Measurements from ENCODE around the gene TRIM52. TPM values are rescaled to one million over a fixed set of nuclear protein-coding genes. Genes with fewer than 3 reads are reported as not detected.

Gene TRIM52
- polyA plus RNA-seq, 1 donor from 2014 or later = 42.0 TPM

DNA sequence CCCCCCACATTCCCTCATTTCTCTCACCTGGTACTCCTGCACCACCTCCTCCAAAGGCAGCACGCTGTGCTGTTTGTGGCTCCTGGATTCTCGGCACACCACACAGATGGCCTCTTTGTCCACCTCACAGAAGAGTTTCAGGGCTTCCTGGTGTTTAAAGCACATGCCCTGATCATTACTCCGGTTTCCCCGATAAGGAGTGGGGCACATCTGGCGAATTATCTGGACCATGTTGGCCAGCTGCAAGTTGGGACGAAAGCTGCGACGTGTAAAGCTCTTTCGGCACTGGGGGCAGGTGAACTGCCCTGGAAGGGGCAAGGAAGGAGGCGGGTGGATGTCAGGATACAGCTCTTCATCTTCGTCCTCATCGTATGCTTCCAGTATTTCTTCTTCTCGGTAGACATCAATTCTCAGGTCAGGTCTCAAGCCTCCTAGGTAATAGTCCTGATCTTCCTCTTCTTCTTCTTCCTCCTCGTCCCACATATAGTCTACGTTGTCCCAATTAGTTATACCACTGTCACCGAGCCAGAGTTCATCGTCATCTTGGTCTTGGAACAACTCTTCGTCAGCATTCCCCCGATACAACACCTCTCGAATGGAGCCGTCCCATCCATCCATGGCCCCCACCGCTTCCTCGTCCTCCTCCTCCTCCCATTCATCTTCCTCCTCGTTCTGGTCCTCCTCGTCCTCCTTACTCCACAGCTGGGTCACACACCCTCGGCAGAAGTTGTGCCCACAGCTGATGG lies 796 bp downstream of the TRIM52 start:
- TF ChIP-seq, protein P1, sequence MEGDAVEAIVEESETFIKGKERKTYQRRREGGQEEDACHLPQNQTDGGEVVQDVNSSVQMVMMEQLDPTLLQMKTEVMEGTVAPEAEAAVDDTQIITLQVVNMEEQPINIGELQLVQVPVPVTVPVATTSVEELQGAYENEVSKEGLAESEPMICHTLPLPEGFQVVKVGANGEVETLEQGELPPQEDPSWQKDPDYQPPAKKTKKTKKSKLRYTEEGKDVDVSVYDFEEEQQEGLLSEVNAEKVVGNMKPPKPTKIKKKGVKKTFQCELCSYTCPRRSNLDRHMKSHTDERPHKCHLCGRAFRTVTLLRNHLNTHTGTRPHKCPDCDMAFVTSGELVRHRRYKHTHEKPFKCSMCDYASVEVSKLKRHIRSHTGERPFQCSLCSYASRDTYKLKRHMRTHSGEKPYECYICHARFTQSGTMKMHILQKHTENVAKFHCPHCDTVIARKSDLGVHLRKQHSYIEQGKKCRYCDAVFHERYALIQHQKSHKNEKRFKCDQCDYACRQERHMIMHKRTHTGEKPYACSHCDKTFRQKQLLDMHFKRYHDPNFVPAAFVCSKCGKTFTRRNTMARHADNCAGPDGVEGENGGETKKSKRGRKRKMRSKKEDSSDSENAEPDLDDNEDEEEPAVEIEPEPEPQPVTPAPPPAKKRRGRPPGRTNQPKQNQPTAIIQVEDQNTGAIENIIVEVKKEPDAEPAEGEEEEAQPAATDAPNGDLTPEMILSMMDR (IDR thresholded peaks at IDR 0.05; ENCODE audit: poor library complexity, severe bottlenecking) = no peak
- TF ChIP-seq SMC3 (conservative IDR thresholded peaks at IDR 0.05; ENCODE audit: poor library complexity) (no peak), POLR2AphosphoS5 (IDR thresholded peaks at IDR 0.05) (no peak), EP300 (conservative IDR thresholded peaks at IDR 0.05; ENCODE audit: poor library complexity, severe bottlenecking) (no peak), REST (IDR thresholded peaks at IDR 0.05; ENCODE audit: borderline replicate concordance) (no peak), MXI1 (conservative IDR thresholded peaks at IDR 0.05; ENCODE audit: poor library complexity, severe bottlenecking) (no peak), RAD21 (conservative IDR thresholded peaks at IDR 0.05) (no peak), TAF1 (IDR thresholded peaks at IDR 0.05; ENCODE audit: low read depth) (no peak), EZH2 (IDR thresholded peaks at IDR 0.05; ENCODE audit: borderline replicate concordance, insufficient read depth, low read length, poor library complexity, severe bottlenecking) (no peak)
- Histone ChIP-seq H3K36me3 (ENCODE audit: insufficient read depth, low read length) (no peaks in the 10 kb centered on the region), H3K9ac (ENCODE audit: low read length) (peak overlapping the region; percentile 100), H3F3A (ENCODE audit: insufficient read depth, low read length, poor library complexity, severe bottlenecking) (no peaks in the 10 kb centered on the region), H2AFZ (ENCODE audit: low read depth, low read length) (peak overlapping the region; percentile 99), H3K27ac (ENCODE audit: low read length) (peak overlapping the region; percentile 97), H3K79me2 (replicated peaks; ENCODE audit: insufficient read depth, low read length) (peaks cover 65% of the 10 kb centered on the region), H3K4me2 (ENCODE audit: low read length) (peak overlapping the region; percentile 90), H3K4me3 (ENCODE audit: low read length) (peak overlapping the region; percentile 85), H3K27me3 (ENCODE audit: insufficient read depth, low read depth, low read length) (no peaks in the 10 kb centered on the region), H3K9me2 (ENCODE audit: insufficient read depth, low read length) (no peaks in the 10 kb centered on the region), H4K20me1 (ENCODE audit: insufficient read depth) (no peaks in the 10 kb centered on the region), H3K9me3 (ENCODE audit: low read length) (no peaks in the 10 kb centered on the region)

GRCh38 chr5:181259283-181259682 lies 1.7 kb downstream of the TRIM52 start:
- H3F3A ChIP-seq (ENCODE audit: insufficient read depth, low read length, poor library complexity, severe bottlenecking) = no peaks in the 10 kb centered on the region
- H2AFZ ChIP-seq (ENCODE audit: low read depth, low read length) = no peak overlapping the region
- H3K4me3 ChIP-seq (ENCODE audit: low read length) = peak overlapping the region; percentile 85
- no peak overlapping the region for H3K27ac ChIP-seq (ENCODE audit: low read length)
- peak overlapping the region; percentile 90 for H3K4me2 ChIP-seq (ENCODE audit: low read length)
- H3K36me3 ChIP-seq (ENCODE audit: insufficient read depth, low read length) = no peaks in the 10 kb centered on the region
- H3K9ac ChIP-seq (ENCODE audit: low read length) = peak overlapping the region; percentile 100
- H3K9me2 ChIP-seq (ENCODE audit: insufficient read depth, low read length) = no peaks in the 10 kb centered on the region
- no peaks in the 10 kb centered on the region for H3K27me3 ChIP-seq (ENCODE audit: insufficient read depth, low read depth, low read length)
- H3K79me2 ChIP-seq (replicated peaks; ENCODE audit: insufficient read depth, low read length) = peaks cover 68% of the 10 kb centered on the region
- no peaks in the 10 kb centered on the region for H3K9me3 ChIP-seq (ENCODE audit: low read length)
- TF ChIP-seq, protein P1 (IDR thresholded peaks at IDR 0.05; ENCODE audit: poor library complexity, severe bottlenecking) = no peak
- TF ChIP-seq EZH2 (IDR thresholded peaks at IDR 0.05; ENCODE audit: borderline replicate concordance, insufficient read depth, low read length, poor library complexity, severe bottlenecking) (no peak), MXI1 (conservative IDR thresholded peaks at IDR 0.05; ENCODE audit: poor library complexity, severe bottlenecking) (no peak), TAF1 (IDR thresholded peaks at IDR 0.05; ENCODE audit: low read depth) (no peak), EP300 (conservative IDR thresholded peaks at IDR 0.05; ENCODE audit: poor library complexity, severe bottlenecking) (no peak), RAD21 (conservative IDR thresholded peaks at IDR 0.05) (no peak), SMC3 (conservative IDR thresholded peaks at IDR 0.05; ENCODE audit: poor library complexity) (no peak), REST (IDR thresholded peaks at IDR 0.05; ENCODE audit: borderline replicate concordance) (no peak), POLR2AphosphoS5 (IDR thresholded peaks at IDR 0.05) (no peak)
- H4K20me1 ChIP-seq (ENCODE audit: insufficient read depth) = no peaks in the 10 kb centered on the region
